GM18505 (cell line): ENCODE data around the gene SEMA5A.
A peak's percentile ranks its signal among the peaks of the same experiment; 100 is the strongest.
"Not testable (repeated sequence)": the region's sequence is repeated elsewhere in the genome, so short reads cannot be mapped to it uniquely, and the experiment has no call there.

Experiments used
- ATAC-seq: cut with Tn5 transposase; IDR thresholded peaks from one replicate; pipeline ENCODE4 v1.9.1; 2021; ENCODE audit not compliant: unreplicated experiment
- POLR2A ChIP-seq: IDR thresholded peaks from 4 replicates; pipeline ENCODE4 v1.6.1; 2011; ENCODE audit warnings: borderline replicate concordance; ENCODE audit not compliant: insufficient read depth, insufficient read length; ENCODE audit errors: extremely low read depth

The SEMA5A gene

DNA sequence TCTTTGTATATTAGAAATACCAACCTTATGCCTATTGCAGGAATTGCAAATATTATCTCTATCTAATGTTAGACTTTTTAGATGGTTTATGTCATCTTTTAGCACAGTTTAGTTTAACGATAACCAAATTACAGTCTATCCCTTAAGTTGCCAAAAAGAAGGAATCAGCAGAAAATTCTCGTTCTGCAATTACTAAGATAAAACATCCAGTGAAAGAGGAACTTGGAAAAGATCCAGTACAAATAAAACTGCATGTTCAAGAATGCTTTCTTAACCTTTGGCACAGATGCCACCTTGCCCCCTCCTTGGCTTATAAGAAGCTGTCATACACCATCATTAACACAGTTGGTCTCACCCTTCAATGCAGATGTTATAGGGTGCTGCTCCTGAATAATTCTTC is 124.0 kb downstream of the SEMA5A start:
- TF ChIP-seq POLR2A = no peak
- no peak for ATAC-seq

DNA sequence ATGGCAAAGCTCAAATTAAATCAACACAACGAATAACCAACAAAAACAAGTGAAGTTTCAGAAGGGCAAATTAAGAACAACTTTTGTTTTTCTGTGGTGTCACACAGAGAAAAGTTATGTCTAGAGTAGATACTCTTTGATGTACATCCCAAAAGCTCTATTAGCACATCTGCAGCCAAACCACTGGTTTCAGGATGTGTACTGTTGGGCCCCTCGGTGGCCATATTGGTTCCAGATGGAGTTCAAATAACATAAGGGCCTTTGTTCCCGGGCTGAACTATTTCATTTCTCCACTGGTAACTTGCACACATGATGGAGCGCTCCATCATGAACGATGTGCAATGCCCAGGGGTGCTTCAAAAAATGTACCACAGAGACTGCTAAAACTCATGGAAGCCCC is 126.1 kb downstream of the SEMA5A start:
- TF ChIP-seq POLR2A = no peak
- no peak for ATAC-seq

DNA sequence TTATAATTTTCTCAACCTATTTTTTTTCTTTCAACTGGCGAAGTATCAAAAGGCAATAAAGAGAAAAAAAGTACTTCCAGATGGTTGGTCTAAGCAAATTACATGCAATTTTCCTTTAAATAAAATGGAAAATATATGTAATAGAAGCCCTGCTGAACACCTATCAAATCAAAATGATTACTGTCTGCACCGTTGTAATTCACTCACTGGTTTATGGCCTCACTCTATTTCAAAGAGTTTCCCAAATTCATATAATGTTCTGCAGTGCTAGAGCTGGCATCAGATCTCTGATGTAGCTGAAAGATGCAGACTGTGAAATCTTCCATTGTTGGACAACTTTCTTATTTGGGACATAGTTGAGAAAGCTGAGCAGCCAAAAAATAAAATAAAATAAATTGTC is 130.3 kb downstream of the SEMA5A start:
- ATAC-seq = no peak
- TF ChIP-seq POLR2A = no peak

DNA sequence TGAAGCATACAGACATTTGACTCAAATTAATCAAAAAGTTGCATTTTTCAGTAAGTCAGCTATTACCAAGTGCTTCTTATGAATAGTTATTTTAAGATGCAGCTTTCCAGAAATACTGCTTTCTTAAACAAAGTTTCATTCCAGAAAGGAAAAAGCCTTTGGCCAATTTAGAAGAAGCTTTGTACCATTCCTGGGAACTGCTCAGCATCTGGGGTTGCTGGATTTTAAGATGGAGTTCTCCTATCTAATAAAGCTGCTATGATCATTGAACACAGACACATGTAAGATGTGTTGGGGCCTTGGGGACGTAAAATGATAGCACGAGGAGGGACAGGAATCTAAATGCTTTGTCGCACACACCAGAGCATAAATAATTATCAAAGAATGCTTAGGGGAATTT is 130.8 kb downstream of the SEMA5A start:
- no peak for TF ChIP-seq POLR2A

DNA sequence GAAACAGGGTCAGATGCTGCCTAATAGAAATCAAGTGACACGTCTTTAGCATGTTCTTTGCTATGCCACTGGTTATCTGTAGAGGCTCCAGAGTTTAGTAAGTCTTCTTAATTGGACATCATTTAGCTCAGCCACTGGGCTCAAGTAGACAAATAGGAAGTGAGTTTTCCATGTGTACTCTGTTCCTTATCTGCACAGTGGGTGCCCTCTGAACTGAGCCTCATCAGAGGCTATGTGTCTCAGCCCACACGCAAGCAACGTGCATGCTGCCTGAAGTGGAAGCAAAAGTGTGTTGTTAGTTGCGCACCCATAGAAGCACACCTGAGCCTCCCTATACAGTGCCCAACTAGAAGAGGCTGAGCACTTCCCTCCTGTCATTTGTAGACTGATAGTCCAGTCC is 134.7 kb downstream of the SEMA5A start:
- no peak for ATAC-seq
- TF ChIP-seq POLR2A = no peak

More for the DNA sequence above, 130.8 kb downstream of the SEMA5A start:
- no peak for ATAC-seq

DNA sequence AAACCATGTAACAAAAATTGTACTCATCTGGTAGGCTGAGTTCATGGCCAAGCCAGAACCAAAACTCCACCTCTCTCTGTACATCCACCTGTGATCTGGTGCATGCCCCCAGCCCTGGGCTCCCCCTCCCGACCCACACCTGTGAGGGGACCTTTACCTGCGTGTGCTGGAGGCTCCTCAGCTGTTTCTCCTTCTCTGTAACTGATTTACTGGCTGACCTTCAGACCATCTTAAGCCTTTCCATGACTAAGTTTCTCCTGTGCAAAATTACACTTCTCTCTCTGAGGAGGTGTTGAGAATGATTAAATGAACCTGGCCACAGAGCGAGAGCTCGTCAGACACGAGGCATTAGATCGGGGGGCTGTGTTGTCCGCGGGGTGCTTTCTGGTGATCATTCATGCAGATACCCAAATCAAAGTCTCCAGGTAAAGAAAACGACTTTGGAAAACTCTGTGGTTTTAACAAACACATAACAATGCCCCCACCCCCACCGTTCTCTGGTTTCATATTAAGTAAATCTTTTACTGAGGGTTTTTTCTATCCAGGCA is 136.4 kb downstream of the SEMA5A start:
- ATAC-seq = no peak
- TF ChIP-seq POLR2A = no peak

DNA sequence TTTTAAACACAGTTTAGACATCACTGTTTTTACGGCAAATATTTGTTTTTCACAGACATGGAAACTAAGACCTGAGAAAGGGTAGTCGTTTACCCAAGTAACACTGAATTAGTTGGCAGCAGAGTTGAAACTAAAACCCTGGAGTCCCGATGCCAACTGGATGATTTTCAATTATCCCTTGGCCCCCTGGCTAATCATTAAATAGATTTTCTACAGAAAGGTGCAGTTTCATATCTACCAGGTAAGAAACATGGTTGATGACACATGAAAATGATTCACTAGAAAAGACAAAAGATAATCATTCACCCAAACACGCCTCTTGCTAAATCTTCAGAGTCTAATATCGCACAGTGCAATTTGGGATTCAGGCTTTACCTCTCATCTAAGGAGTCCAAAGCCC is 136.9 kb downstream of the SEMA5A start:
- no peak for ATAC-seq
- no peak for TF ChIP-seq POLR2A

DNA sequence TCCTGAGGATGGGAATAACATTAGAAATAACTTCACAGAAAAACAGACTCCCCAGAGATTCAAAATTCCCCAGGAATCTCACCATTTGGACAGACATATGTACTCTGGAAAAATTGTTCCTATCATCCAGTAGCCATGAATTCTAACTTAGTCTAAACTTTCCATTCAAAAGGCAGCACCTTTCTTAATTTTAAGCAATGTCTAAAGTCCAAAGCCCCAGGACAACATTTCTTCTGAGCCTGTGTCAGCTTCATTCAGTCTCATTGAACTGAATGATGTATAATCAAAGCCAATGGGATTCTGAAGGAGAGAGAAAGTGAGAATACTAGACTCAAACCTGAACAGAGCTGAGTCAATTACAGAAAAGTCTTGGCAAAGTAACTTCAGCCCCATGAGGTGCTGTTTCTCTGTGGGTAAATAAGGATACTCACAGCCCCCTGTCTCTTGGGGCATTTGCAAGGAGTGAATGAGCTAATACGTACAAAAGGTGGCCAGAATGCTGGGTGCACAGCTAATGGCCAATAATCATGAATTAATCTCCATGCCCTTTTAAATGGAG is 140.6 kb downstream of the SEMA5A start:
- no peak for TF ChIP-seq POLR2A
- ATAC-seq = peak; percentile 72

DNA sequence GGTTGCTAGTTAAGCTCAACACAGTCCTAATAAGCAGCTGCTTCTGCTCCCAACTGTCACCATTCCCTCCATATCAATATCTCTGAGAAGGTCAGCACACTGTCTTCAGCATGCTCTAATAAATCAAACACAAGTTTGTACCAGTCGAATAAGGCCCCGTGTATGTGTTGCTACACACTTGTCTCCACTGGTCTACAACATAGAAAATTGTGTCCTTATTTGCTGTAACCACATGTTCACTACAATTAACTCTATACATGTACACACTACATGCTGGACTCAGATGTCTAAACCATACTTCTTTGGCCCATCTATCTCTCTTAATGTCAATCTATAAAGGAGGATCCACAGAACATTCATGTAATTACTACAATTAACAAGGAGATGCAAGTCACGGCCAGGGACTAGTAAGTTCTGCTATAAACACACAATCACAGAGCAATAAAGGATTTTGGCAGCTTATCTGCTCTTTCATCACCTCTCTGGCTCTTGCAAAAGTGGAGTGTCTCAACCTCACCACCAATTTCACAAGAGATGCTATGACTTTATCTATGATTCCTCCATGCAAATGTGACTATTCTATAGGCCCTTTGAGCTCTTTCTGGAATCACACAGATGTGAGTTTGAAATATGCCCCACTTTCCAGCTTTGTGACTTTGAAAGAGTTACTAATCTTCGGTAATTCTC is 143.9 kb downstream of the SEMA5A start:
- TF ChIP-seq POLR2A = no peak
- ATAC-seq = no peak

DNA sequence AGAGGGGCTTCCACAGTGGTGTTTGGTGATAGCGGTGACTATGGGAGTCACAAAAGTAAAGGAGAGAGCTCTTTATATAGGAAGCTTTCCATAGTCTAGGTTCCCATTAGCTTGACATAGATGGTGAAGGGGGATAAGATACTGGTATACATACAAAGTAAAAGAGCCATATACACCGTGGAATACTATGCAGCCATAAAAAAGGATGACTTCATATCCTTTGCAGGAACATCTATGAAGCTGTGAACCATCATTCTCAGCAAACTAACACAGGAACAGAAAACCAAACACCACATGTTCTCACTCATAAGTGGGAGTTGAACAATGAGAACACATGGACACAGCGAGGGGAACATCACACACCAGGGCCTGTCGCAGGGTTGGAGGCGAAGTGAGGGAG is 146.1 kb downstream of the SEMA5A start:
- ATAC-seq = not testable (repeated sequence)

DNA sequence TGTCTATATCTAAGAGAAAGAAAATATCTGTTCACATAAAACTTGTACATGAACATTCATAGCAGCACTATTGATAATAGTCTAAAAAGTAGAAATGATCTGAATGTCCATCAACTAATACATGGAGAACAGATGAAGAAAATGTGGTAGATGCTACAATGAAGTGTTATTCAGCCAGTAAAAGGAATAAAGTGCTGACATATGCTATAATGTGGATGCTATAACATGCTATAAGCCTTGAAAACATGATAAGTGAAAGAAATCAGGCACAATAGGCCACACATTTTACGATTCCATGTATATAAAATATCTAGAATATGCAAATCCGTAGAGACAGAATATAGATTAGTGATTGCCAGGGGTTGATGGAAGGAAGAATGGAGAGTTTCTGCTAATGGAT is 146.8 kb downstream of the SEMA5A start:
- no peak for TF ChIP-seq POLR2A
- no peak for ATAC-seq

DNA sequence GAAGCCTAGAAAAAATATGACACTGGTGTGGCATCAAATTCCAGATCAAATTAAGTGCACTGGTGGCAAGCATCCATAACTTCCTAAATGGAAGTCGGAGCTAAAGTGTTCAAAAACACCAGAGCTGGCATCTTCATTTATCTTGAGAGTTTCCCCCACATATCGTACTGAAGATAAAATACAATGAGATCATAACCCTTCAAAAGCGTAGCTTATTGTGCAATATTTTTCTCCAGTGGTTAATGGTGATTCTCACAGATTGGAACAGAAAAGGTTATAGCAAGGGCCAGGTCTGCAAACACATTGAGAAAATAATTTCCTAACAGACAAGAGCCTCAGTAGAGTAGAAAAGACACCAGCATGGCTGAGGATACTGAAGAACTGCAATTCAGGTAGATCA is 147.6 kb downstream of the SEMA5A start:
- no peak for ATAC-seq

DNA sequence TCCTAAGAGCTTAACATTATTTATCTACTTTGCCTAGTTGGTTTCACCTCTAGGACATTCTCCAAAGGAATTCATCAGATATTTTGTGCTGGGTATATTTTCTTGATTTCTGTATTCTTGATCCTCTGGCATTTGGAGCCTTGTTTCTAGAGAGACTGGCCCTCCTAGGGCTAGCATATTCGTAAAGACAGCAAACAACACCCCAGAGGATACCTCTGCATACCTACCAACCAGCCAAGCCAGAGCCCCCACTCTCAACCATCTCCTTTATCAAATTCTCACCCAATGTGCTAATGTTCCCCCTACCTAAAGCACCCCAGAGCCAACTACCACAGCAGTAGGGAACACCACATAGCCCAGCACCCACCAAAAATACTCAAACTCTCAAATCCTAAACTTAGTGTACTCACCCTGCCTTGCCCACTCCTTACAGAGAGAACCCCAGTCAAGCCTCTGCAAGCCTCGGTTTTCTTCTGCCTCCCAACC is 149.5 kb downstream of the SEMA5A start:
- TF ChIP-seq POLR2A = no peak
- ATAC-seq = no peak

More for the DNA sequence above, 147.6 kb downstream of the SEMA5A start:
- no peak for TF ChIP-seq POLR2A

DNA sequence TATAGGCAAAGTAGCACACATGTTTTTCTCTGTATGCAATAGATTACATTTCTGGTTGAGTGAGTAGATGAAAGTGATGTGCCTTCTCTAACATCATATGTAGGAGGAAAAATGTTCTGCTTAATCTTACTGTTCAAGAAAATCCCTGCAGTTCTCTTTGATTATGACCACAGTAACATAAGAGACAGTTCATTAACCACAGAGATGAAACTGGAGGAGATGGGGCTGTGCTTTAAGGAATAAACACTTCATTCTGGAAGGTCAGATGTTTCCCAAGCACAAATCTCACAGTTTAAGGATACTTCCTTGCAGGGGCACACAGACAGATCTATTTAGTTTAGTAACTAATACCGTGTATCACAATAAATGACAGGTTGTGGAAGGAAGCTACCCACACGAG is 150.2 kb downstream of the SEMA5A start:
- no peak for TF ChIP-seq POLR2A
- ATAC-seq = no peak

DNA sequence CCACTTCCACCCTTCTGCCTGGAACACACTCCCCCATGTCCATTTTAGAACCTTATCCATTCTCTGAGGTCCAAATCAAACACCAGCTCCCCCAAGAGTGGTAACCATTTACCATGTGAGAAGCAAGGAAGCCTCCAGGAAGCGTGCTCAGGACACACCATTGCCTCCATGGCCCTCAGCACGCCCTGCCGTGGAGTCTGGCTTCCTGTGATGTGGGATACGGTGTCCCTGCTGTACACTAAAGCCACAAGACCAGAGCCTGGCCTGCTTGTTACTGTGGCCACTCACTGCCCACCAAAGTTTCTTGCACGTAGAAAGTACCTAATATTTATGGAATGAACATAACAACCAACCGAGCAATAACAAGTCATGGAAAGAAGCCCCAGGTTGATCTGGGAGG is 151.7 kb downstream of the SEMA5A start:
- no peak for TF ChIP-seq POLR2A
- no peak for ATAC-seq

DNA sequence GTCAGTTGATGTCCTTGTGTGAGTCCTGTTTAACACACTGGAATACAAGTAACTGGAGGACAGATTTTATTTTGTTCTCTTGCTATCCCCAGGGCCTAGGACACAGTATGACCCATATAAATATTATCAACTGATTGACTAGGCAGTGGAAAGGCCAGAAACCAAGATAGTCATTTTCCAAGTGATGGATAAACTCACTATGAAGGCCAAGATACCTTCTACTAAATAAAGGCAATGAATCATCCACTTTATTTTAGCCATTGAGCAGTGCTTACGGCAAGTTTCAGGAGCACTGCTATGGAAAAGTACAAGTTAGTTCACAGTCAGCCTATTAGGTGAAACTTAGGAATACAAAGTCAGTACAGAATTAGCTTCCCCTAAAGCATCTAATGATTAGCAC is 153.2 kb downstream of the SEMA5A start:
- ATAC-seq = no peak
- TF ChIP-seq POLR2A = no peak
